Panc1 (cell line): ENCODE data around the gene RUNX1. TPM values are rescaled to one million over a fixed set of nuclear protein-coding genes. Genes with fewer than 3 reads are reported as not detected.

Experiments
- ATAC-seq: fragments of 200-7000 bp; cut with Tn5 transposase; 2 replicates; pipeline ENCODE4 v1.9.1; 2020; ENCODE audit warnings: mild to moderate bottlenecking, moderate library complexity
- BruUV-seq: library from RNA; stranded (reverse); fragments of 400-500 nt; replicated peaks from 2 replicates; lab custom pipeline; 2021; lab: Mats Ljungman, UMichigan
- CTCF ChIA-PET: fragments of 300-600 bp; sonication (Branson Sonifier 250); formaldehyde crosslinking; loops from one replicate; lab custom pipeline; 2022; ENCODE audit warnings: antibody characterized with exemption; lab: Charles Lee
- POLR2A ChIA-PET: fragments of 300-600 bp; sonication (Branson Sonifier 250); formaldehyde crosslinking; loops from one replicate; lab custom pipeline; 2022; ENCODE audit warnings: antibody characterized with exemption; lab: Charles Lee
- DNase-seq: peaks from one replicate; pipeline ENCODE4 v3.0.0-alpha.2; 2010; ENCODE audit warnings: low read depth, low spot score
- H3K27ac ChIP-seq: 2 replicates; pipeline ENCODE4 v1.5.1; 2011; ENCODE audit warnings: mild to moderate bottlenecking, low read length, inconsistent platforms
- H3K27me3 ChIP-seq: fragments of 200-500 bp; sonication (Bioruptor generic); 2 replicates; pipeline ENCODE4 v1.6.0; 2014; ENCODE audit warnings: low read length, inconsistent platforms; ENCODE audit not compliant: control insufficient read depth, insufficient read depth
- H3K36me3 ChIP-seq: fragments of 200-500 bp; sonication (Bioruptor generic); 2 replicates; pipeline ENCODE4 v1.5.1; 2014; ENCODE audit warnings: inconsistent platforms, mild to moderate bottlenecking, low read length, moderate library complexity; ENCODE audit not compliant: control insufficient read depth, insufficient read depth
- H3K4me1 ChIP-seq: 2 replicates; pipeline ENCODE4 v1.5.1; 2011; ENCODE audit warnings: inconsistent platforms, mild to moderate bottlenecking, low read length, moderate library complexity; ENCODE audit not compliant: control insufficient read depth, insufficient read depth
- H3K4me3 ChIP-seq, 2 experiments: 2 replicates each; pipeline ENCODE4 v1.5.1; 2011 to 2012; ENCODE audit warnings: low read depth in 2 of 2, low read length in 2 of 2, mild to moderate bottlenecking in 2 of 2, inconsistent platforms in 1 of 2, moderate library complexity in 1 of 2
- H3K9me3 ChIP-seq: fragments of 200-500 bp; sonication (Bioruptor generic); 2 replicates; pipeline ENCODE4 v1.5.1; 2014; ENCODE audit warnings: low read depth, mild to moderate bottlenecking, inconsistent platforms, low read length, moderate library complexity; ENCODE audit not compliant: control insufficient read depth, insufficient read depth
- POLR2AphosphoS5 ChIP-seq: IDR thresholded peaks from 2 replicates; pipeline ENCODE4 v1.6.1; 2012; ENCODE audit warnings: mild to moderate bottlenecking, low read depth, low read length, moderate library complexity
- REST ChIP-seq, 2 experiments: IDR thresholded peaks; 2 replicates each; pipeline ENCODE4 v1.6.1; 2011 to 2012; ENCODE audit warnings: low read depth in 2 of 2, control low read depth in 1 of 2, low read length in 1 of 2, mild to moderate bottlenecking in 1 of 2, moderate library complexity in 1 of 2; ENCODE audit not compliant: insufficient read depth in 1 of 2
- SIN3A ChIP-seq: IDR thresholded peaks from 2 replicates; pipeline ENCODE4 v1.6.1; 2012; ENCODE audit warnings: low read depth, mild to moderate bottlenecking, low read length, moderate library complexity, borderline replicate concordance; ENCODE audit not compliant: insufficient read depth
- TCF7L2 ChIP-seq: IDR thresholded peaks from 2 replicates; pipeline ENCODE4 v1.6.1; 2011; ENCODE audit warnings: mild to moderate bottlenecking, low read depth, low read length, inconsistent platforms
- in situ Hi-C: cut with HindIII; loops from 2 replicates; pipeline ENCODE4 v1.10.0; 2016; ENCODE audit warnings: low sequenced_read_pairs, low pct_unique_long_range_greater_than_20kb
- intact Hi-C: fragments of 100-400 bp; cut with micrococcal nuclease; formaldehyde crosslinking; loops from one replicate; pipeline ENCODE4 v1.10.0; 2022; ENCODE audit not compliant: unreplicated experiment
- total RNA-seq: library from RNA; stranded (reverse); gene quantifications from one replicate; pipeline ENCODE4 v1.2.1, GENCODE V29; 2021; ENCODE audit not compliant: unreplicated experiment
- TF ChIP-seq, protein P1 (sequence below): fragments of 450-650 bp; IDR thresholded peaks from 2 replicates; pipeline ENCODE4 v1.5.1; 2017; ENCODE audit warnings: mild to moderate bottlenecking

Gene RUNX1
- total RNA-seq, 1 experiment from 2014 or later, result 22.4 TPM

GRCh38 chr21:34740198-34740597 is 308.9 kb downstream of the RUNX1 start:
- Histone ChIP-seq H3K4me1 (no peaks in the 10 kb centered on the region), H3K9me3 (no peaks in the 10 kb centered on the region), H3K4me3 (no peak overlapping the region), H3K36me3 (no peaks in the 10 kb centered on the region), H3K27me3 (no peaks in the 10 kb centered on the region; the same call in none of the 2 replicates), H3K27ac (no peak overlapping the region)
- intact Hi-C loops (loop anchor here (10.0 kb wide), 1 partner anchor 1105 kb away; no protein-coding TSS in a partner anchor), in situ Hi-C loops (no loop called here)
- no peak for DNase-seq
- ATAC-seq, result no peak
- TF ChIP-seq POLR2AphosphoS5 (no peak), TCF7L2 (no peak), REST (IDR thresholded peaks at IDR 0.05; ENCODE audit: insufficient read depth in 1 of 2, low read depth in 2 of 2, low read length in 1 of 2) (no peak), SIN3A (no peak)
- TF ChIP-seq, protein P1, sequence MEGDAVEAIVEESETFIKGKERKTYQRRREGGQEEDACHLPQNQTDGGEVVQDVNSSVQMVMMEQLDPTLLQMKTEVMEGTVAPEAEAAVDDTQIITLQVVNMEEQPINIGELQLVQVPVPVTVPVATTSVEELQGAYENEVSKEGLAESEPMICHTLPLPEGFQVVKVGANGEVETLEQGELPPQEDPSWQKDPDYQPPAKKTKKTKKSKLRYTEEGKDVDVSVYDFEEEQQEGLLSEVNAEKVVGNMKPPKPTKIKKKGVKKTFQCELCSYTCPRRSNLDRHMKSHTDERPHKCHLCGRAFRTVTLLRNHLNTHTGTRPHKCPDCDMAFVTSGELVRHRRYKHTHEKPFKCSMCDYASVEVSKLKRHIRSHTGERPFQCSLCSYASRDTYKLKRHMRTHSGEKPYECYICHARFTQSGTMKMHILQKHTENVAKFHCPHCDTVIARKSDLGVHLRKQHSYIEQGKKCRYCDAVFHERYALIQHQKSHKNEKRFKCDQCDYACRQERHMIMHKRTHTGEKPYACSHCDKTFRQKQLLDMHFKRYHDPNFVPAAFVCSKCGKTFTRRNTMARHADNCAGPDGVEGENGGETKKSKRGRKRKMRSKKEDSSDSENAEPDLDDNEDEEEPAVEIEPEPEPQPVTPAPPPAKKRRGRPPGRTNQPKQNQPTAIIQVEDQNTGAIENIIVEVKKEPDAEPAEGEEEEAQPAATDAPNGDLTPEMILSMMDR, result no peak
- ChIA-PET POLR2A (no interaction called here), CTCF (no interaction called here)
- no TSS peak for BruUV-seq
